Activated CD8-positive, alpha-beta T cell treated with anti-CD3 and anti-CD28 coated beads for 36 hours (primary cell): ENCODE results near the gene ASF1A. TPM values are rescaled to one million over a fixed set of nuclear protein-coding genes. Genes with fewer than 3 reads are reported as not detected.

Experiments used
- ATAC-seq: fragments of 200-7000 bp; cut with Tn5 transposase; one replicate; pipeline ENCODE4 v1.10.0; 2021; ENCODE audit warnings: mild to moderate bottlenecking, moderate library complexity
- CTCF ChIA-PET: fragments of 350-600 bp; sonication (Branson Sonifier 250); formaldehyde crosslinking; loops from one replicate; lab custom pipeline; 2021; ENCODE audit warnings: antibody characterized with exemption; lab: Charles Lee
- POLR2A ChIA-PET: fragments of 350-600 bp; sonication (Branson Sonifier 250); formaldehyde crosslinking; loops from one replicate; lab custom pipeline; 2021; ENCODE audit warnings: antibody characterized with exemption; lab: Charles Lee
- DNase-seq: peaks from one replicate; pipeline ENCODE4 v3.0.0-alpha.2; 2020
- H3K27ac Mint-ChIP-seq: one replicate; pipeline ENCODE4 v1.8.0; 2021; ENCODE audit warnings: mild to moderate bottlenecking, mixed read lengths
- H3K27me3 Mint-ChIP-seq: one replicate; pipeline ENCODE4 v1.8.0; 2021; ENCODE audit warnings: mixed read lengths
- H3K36me3 Mint-ChIP-seq: one replicate; pipeline ENCODE4 v1.8.0; 2021; ENCODE audit warnings: low read depth, mixed read lengths
- H3K4me1 Mint-ChIP-seq: one replicate; pipeline ENCODE4 v1.8.0; 2021; ENCODE audit warnings: low read depth, mixed read lengths
- H3K4me3 Mint-ChIP-seq: one replicate; pipeline ENCODE4 v1.8.0; 2021; ENCODE audit warnings: mild to moderate bottlenecking, moderate library complexity, mixed read lengths
- H3K9me3 Mint-ChIP-seq: one replicate; pipeline ENCODE4 v1.8.0; 2021; ENCODE audit warnings: mixed read lengths
- intact Hi-C: fragments of 100-400 bp; cut with micrococcal nuclease; formaldehyde crosslinking; loops from one replicate; pipeline ENCODE4 v1.10.0; 2022
- total RNA-seq, 2 experiments: library from RNA; stranded (reverse); gene quantifications; one replicate each; pipeline ENCODE4 v1.2.3, GENCODE V29; 2021
- TF ChIP-seq, protein P1 (sequence below): fragments of 200-600 bp; IDR thresholded peaks from one replicate; pipeline ENCODE4 v1.8.0; 2022; ENCODE audit warnings: antibody characterized with exemption, mild to moderate bottlenecking

Gene ASF1A
- total RNA-seq, 2 experiments from 2014 or later: 36.4 to 39.0 TPM

DNA sequence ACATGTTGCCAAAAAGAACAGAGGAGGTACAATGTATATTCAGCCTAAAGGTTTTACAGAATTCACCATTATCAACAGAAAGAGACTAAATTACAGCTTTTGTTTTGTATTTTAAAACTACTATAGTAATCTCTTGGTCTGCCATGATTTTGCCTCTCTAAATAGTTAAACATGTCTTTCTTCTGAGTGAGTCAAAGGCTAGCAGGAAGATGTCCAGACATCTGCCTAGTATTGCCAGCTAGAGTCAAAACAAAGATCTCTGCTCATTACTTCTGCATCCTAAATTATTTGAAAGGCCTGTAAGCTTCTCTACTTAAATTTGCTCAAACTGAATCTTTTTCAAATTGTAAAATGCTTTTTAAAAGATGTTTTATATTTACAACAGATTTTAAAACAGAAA, 8.8 kb downstream of the ASF1A start:
- Mint-ChIP-seq H3K4me1 (peaks cover 83% of the 10 kb centered on the region), H3K27me3 (no peaks in the 10 kb centered on the region), H3K4me3 (no peak overlapping the region), H3K9me3 (no peaks in the 10 kb centered on the region), H3K27ac (peak overlapping the region; percentile 54), H3K36me3 (peaks cover 71% of the 10 kb centered on the region)
- DNase-seq (no peak), ATAC-seq (no peak)
- TF ChIP-seq, protein P1, sequence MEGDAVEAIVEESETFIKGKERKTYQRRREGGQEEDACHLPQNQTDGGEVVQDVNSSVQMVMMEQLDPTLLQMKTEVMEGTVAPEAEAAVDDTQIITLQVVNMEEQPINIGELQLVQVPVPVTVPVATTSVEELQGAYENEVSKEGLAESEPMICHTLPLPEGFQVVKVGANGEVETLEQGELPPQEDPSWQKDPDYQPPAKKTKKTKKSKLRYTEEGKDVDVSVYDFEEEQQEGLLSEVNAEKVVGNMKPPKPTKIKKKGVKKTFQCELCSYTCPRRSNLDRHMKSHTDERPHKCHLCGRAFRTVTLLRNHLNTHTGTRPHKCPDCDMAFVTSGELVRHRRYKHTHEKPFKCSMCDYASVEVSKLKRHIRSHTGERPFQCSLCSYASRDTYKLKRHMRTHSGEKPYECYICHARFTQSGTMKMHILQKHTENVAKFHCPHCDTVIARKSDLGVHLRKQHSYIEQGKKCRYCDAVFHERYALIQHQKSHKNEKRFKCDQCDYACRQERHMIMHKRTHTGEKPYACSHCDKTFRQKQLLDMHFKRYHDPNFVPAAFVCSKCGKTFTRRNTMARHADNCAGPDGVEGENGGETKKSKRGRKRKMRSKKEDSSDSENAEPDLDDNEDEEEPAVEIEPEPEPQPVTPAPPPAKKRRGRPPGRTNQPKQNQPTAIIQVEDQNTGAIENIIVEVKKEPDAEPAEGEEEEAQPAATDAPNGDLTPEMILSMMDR: no peak
- CTCF ChIA-PET: interaction anchor here (1.0 to 1.6 kb wide), 2 partner anchors 10 to 14 kb away, joined by 3 read pairs; no protein-coding TSS in a partner anchor
- POLR2A ChIA-PET: no interaction called here
- intact Hi-C loops: no loop called here

GRCh38 chr6:118903138-118903537, 9.2 kb downstream of the ASF1A start:
- H3K36me3 Mint-ChIP-seq: peaks cover 70% of the 10 kb centered on the region
- H3K4me1 Mint-ChIP-seq: peaks cover 79% of the 10 kb centered on the region
- H3K27ac Mint-ChIP-seq: peak overlapping the region; percentile 54
- H3K4me3 Mint-ChIP-seq: no peak overlapping the region
- ATAC-seq: no peak
- H3K9me3 Mint-ChIP-seq: no peaks in the 10 kb centered on the region
- DNase-seq: no peak
- intact Hi-C loops: no loop called here
- TF ChIP-seq, protein P1: no peak
- H3K27me3 Mint-ChIP-seq: no peaks in the 10 kb centered on the region
- CTCF ChIA-PET: interaction anchor here (1.0 to 1.6 kb wide), 3 partner anchors 10 to 207 kb away, joined by 3 read pairs; no protein-coding TSS in a partner anchor
- POLR2A ChIA-PET: interaction anchor here (2.0 kb wide), 1 partner anchor 9 kb away, joined by 5 read pairs; the partner anchor contains the start of gene ASF1A

DNA sequence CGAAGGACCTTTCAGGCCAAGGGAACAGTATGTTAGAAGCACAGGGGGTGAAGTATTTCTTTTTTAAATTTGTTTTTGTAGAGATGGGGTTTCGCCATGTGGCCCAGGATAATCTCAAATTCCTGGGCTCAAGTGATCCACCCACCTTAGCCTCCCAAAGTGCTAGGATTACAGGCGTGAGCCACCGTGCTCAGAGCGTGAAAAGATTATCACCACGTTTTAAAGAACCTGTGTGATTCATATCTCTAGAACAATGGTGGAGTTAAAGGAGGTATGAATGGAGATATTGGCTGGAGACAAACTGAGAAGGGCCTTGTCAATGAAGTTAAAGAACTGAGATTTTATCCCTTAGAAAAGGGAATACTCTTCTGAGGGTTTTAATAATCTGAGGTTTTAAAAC, 9.7 kb downstream of the ASF1A start:
- ChIA-PET POLR2A (interaction anchor here (1.2 to 2.0 kb wide), 2 partner anchors 10 to 30 kb away, joined by 3 to 5 read pairs; partner anchors contain the start of gene ASF1A), CTCF (interaction anchor here (0.7 to 1.4 kb wide), 3 partner anchors 10 to 207 kb away, joined by 3 read pairs; no protein-coding TSS in a partner anchor)
- TF ChIP-seq, protein P1: no peak
- H3K4me3 Mint-ChIP-seq: no peak overlapping the region
- peaks cover 66% of the 10 kb centered on the region for H3K36me3 Mint-ChIP-seq
- peak overlapping the region; percentile 54 for H3K27ac Mint-ChIP-seq
- H3K4me1 Mint-ChIP-seq: peaks cover 76% of the 10 kb centered on the region
- intact Hi-C loops: no loop called here
- no peaks in the 10 kb centered on the region for H3K27me3 Mint-ChIP-seq
- ATAC-seq: no peak
- H3K9me3 Mint-ChIP-seq: no peaks in the 10 kb centered on the region
- DNase-seq: no peak

DNA sequence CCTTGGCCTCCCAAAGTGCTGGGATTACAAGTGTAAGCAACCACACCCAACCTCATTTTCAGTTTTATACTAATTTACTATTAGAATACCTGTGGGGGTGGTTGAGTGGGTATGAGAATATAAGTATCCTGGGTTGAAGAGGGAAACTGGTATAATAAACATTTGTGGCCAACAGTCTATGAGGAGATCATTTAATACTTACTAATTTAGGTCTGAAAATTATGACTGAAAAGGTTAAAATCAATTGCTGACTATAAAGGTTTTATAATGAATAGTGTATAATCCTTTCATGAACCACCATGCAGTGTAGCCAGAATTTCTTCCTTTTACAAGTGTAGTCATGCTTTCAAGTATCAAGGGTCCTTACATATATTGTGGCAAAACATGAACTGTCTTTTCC, 11.1 kb downstream of the ASF1A start:
- no peaks in the 10 kb centered on the region for H3K27me3 Mint-ChIP-seq
- DNase-seq (no peak), ATAC-seq (no peak)
- H3K27ac Mint-ChIP-seq: peak overlapping the region; percentile 59
- TF ChIP-seq, protein P1: no peak
- H3K4me3 Mint-ChIP-seq: no peak overlapping the region
- CTCF ChIA-PET: interaction anchor here (1.0 to 2.2 kb wide), 2 partner anchors 9 to 173 kb away, joined by 3 to 19 read pairs; partner anchors contain the start of genes ASF1A and FAM184A
- H3K36me3 Mint-ChIP-seq: peaks cover 63% of the 10 kb centered on the region
- no peaks in the 10 kb centered on the region for H3K9me3 Mint-ChIP-seq
- POLR2A ChIA-PET: interaction anchor here (0.8 to 2.0 kb wide), 3 partner anchors 10 to 16 kb away, joined by 3 to 5 read pairs (median 5); partner anchors contain the start of gene ASF1A
- intact Hi-C loops: no loop called here
- peaks cover 68% of the 10 kb centered on the region for H3K4me1 Mint-ChIP-seq

DNA sequence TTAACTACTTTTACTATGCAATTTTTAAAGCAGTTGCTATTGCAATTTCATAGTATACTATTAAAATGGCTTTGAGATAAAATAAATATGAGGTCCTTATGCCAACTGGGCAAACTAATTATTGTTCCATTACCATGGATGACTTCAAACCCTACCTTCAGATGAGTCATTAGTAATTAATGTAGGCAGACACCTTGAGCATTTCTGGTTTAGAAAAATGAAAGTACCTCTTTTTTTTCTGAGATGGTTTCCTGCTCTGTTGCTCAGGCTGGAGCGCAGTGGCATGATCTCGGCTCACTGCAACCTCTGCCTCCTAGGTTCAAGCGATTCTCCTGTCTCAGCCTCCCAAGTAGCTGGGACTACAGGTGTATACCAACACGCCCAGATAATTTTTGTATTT, 11.9 kb downstream of the ASF1A start:
- DNase-seq (no peak), ATAC-seq (peak; percentile 65)
- ChIA-PET CTCF (interaction anchor here (2.2 kb wide), 1 partner anchor 10 kb away, joined by 19 read pairs; the partner anchor contains the start of gene ASF1A), POLR2A (no interaction called here)
- Mint-ChIP-seq H3K36me3 (peaks cover 64% of the 10 kb centered on the region), H3K27ac (peak overlapping the region; percentile 79), H3K27me3 (no peaks in the 10 kb centered on the region), H3K4me3 (no peak overlapping the region), H3K4me1 (peaks cover 63% of the 10 kb centered on the region), H3K9me3 (no peaks in the 10 kb centered on the region)
- TF ChIP-seq, protein P1: no peak
- intact Hi-C loops: no loop called here
